Spleen (tissue), 11 donors: ENCODE data around the gene MAGI2. TPM values are rescaled to one million over a fixed set of nuclear protein-coding genes. Genes with fewer than 3 reads are reported as not detected.

Experiments used
- DNase-seq: peaks from one replicate; pipeline ENCODE4 v3.0.0-alpha.2; 2020
- H3K27ac ChIP-seq, 8 donors: fragments of 200-600 bp; sonication (generic) in 7 of 8; 1 replicate in 4 of 8; 2 replicates in 4 of 8; pipeline versions ENCODE4 v1.5.0 to v1.8.0; 2016 to 2021; ENCODE audit warnings: inconsistent platforms in 4 of 8, mild to moderate bottlenecking in 4 of 8, moderate library complexity in 1 of 8
- H3K27me3 ChIP-seq, 7 donors: fragments of 200-600 bp; sonication (generic) in 6 of 7; replicated peaks in 1 of 7; 1 replicate in 4 of 7; 2 replicates in 3 of 7; pipeline versions ENCODE4 v1.5.0 to v1.8.0; 2016 to 2021; ENCODE audit warnings: inconsistent platforms in 3 of 7, mild to moderate bottlenecking in 1 of 7
- H3K36me3 ChIP-seq, 6 donors: fragments of 200-600 bp; sonication (generic) in 5 of 6; 1 replicate in 4 of 6; 2 replicates in 2 of 6; pipeline versions ENCODE4 v1.5.0 to v1.8.0; 2016 to 2021; ENCODE audit warnings: inconsistent platforms in 2 of 6
- H3K4me1 ChIP-seq, 6 donors: fragments of 200-600 bp; sonication (generic) in 5 of 6; 1 replicate in 3 of 6; 2 replicates in 3 of 6; pipeline versions ENCODE4 v1.5.0 to v1.8.0; 2016 to 2021; ENCODE audit warnings: inconsistent platforms in 3 of 6
- H3K4me3 ChIP-seq, 8 donors: fragments of 200-600 bp; sonication (generic) in 7 of 8; 1 replicate in 4 of 8; 2 replicates in 4 of 8; pipeline versions ENCODE4 v1.5.0 to v1.8.0; 2016 to 2021; ENCODE audit warnings: inconsistent platforms in 4 of 8, mild to moderate bottlenecking in 4 of 8, moderate library complexity in 2 of 8
- H3K9me3 ChIP-seq, 8 donors: fragments of 200-600 bp; sonication (generic) in 7 of 8; 1 replicate in 4 of 8; 2 replicates in 4 of 8; pipeline versions ENCODE4 v1.5.0 to v1.8.0; 2016 to 2021; ENCODE audit warnings: inconsistent platforms in 4 of 8
- CTCF ChIP-seq, 11 experiments: fragments of 200-600 bp in 7 of 11; fragments of 450-650 bp in 4 of 11; sonication (generic) in 4 of 11; IDR thresholded peaks in 8 of 11; conservative IDR thresholded peaks in 3 of 11; 1 replicate in 7 of 11; 2 replicates in 4 of 11; pipeline versions ENCODE4 v1.4.0 to v1.8.0; 2016 to 2021; ENCODE audit warnings: antibody characterized with exemption in 11 of 11, inconsistent platforms in 4 of 11, mild to moderate bottlenecking in 1 of 11
- POLR2A ChIP-seq, 3 donors: fragments of 450-650 bp; IDR thresholded peaks; one replicate each; pipeline ENCODE4 v1.5.1; 2017; ENCODE audit warnings: antibody characterized with exemption in 3 of 3, mild to moderate bottlenecking in 1 of 3
- POLR2AphosphoS5 ChIP-seq, 3 donors: sonication (generic); formaldehyde crosslinking; IDR thresholded peaks; one replicate each; pipeline ENCODE4 v1.5.1; 2017; ENCODE audit warnings: antibody characterized with exemption in 3 of 3
- WGBS, 5 donors: extraction: QIAGEN DNeasy Blood & Tissue Kit in 3 of 5; methylation state at CpG; one replicate each; pipeline versions ENCODE4 v1.1.5 to v1.1.7; 2013 to 2018; 5-methylcytosine and 5-hydroxymethylcytosine counted together
- intact Hi-C: fragments of 100-400 bp; cut with DNase I; formaldehyde crosslinking; loops from one replicate; pipeline ENCODE4 v1.15.0; 2023; ENCODE audit warnings: low total_unique reads
- polyA plus RNA-seq, 3 donors: library from polyadenylated mRNA; stranded (reverse); fragments of 200-250 nt; gene quantifications; one replicate each; pipeline ENCODE4 v1.2.1, GENCODE V29; 2013
- total RNA-seq, 7 donors: library from RNA; depleted of rRNA in 3 of 7; stranded (reverse); fragments of >200 nt in 3 of 7; fragmentation: NEBNext Ultra II Directional in 4 of 7; extraction: Animal tissue kit (Norgen Biotek cat#: 25700) in 4 of 7; gene quantifications; one replicate each; pipeline versions ENCODE4 v1.1.0 to v1.2.1, GENCODE V29; 2016 to 2021
- donor health status: healthy with polysubstance abuse.
- donor health status: DM: no; HTN: no; CAD: no; lungs with moderate emphysema.
- donor health status: DM: no; HTN: no; CAD: no.
- donor health status: Bipolar disorder and iron deficiency.
- donor health status: healthy.
- donor health status: DM: no; HTN: no; CAD: no.
- donor health status: DM: yes; HTN: yes; CAD: no.

The MAGI2 gene
- total and polyA plus RNA-seq, 10 donors, result 0.74 to 18.1 (median 11.1) TPM

- Histone ChIP-seq H3K27ac (no peak overlapping the region), H3K27me3 (no peaks in the 10 kb centered on the region), H3K36me3 (no peaks in the 10 kb centered on the region), H3K4me3 (no peak overlapping the region), H3K4me1 (no peaks in the 10 kb centered on the region), H3K9me3 (no peaks in the 10 kb centered on the region)
- WGBS, 5 donors, result 67 to 86% (median 82%) methylated on average over 5 of the region's 5 CpGs
- intact Hi-C loops, result no loop called here
- TF ChIP-seq POLR2AphosphoS5 (IDR thresholded peaks at IDR 0.05) (no peak), POLR2A (IDR thresholded peaks at IDR 0.05) (no peak), CTCF (IDR thresholded peaks at IDR 0.05 in 8 of 11, conservative IDR thresholded peaks at IDR 0.05 in 3 of 11) (no peak)
- DNase-seq, result no peak
These were observed 115.8 kb downstream of the MAGI2 start for GRCh38 chr7:79337717-79338116.

- no peak for DNase-seq
- Histone ChIP-seq H3K4me3 (no peak overlapping the region), H3K36me3 (no peaks in the 10 kb centered on the region), H3K9me3 (no peaks in the 10 kb centered on the region), H3K27me3 (no peaks in the 10 kb centered on the region), H3K27ac (no peak overlapping the region), H3K4me1 (no peaks in the 10 kb centered on the region)
- intact Hi-C loops, result no loop called here
- 76 to 91% (median 82%) methylated on average over 2 of the region's 2 CpGs for WGBS, 5 donors
- no peak for TF ChIP-seq POLR2AphosphoS5 (IDR thresholded peaks at IDR 0.05)
- no peak for TF ChIP-seq CTCF (IDR thresholded peaks at IDR 0.05 in 8 of 11, conservative IDR thresholded peaks at IDR 0.05 in 3 of 11)
- TF ChIP-seq POLR2A (IDR thresholded peaks at IDR 0.05), result no peak
These were observed 118.6 kb downstream of the MAGI2 start for GRCh38 chr7:79334841-79335240.

- no peak for DNase-seq
- no peak for TF ChIP-seq POLR2A (IDR thresholded peaks at IDR 0.05)
- TF ChIP-seq CTCF (IDR thresholded peaks at IDR 0.05 in 8 of 11, conservative IDR thresholded peaks at IDR 0.05 in 3 of 11), result no peak
- TF ChIP-seq POLR2AphosphoS5 (IDR thresholded peaks at IDR 0.05), result no peak
- Histone ChIP-seq H3K4me1 (no peaks in the 10 kb centered on the region), H3K27ac (no peak overlapping the region), H3K4me3 (no peak overlapping the region), H3K9me3 (no peaks in the 10 kb centered on the region), H3K27me3 (no peaks in the 10 kb centered on the region), H3K36me3 (no peaks in the 10 kb centered on the region)
- intact Hi-C loops, result no loop called here
These were observed 119.1 kb downstream of the MAGI2 start for GRCh38 chr7:79334334-79334733.

- H3K27ac ChIP-seq, result no peak overlapping the region
- H3K27me3 ChIP-seq, result no peaks in the 10 kb centered on the region
- H3K4me3 ChIP-seq, result no peak overlapping the region
- no peak for DNase-seq
- H3K4me1 ChIP-seq, result no peaks in the 10 kb centered on the region
- no peaks in the 10 kb centered on the region for H3K36me3 ChIP-seq
- H3K9me3 ChIP-seq, result no peaks in the 10 kb centered on the region
- WGBS, 5 donors, result 0 to 62% (median 15%) methylated on average over 2 of the region's 2 CpGs
- intact Hi-C loops, result no loop called here
- TF ChIP-seq POLR2AphosphoS5 (IDR thresholded peaks at IDR 0.05), result no peak
- TF ChIP-seq CTCF (IDR thresholded peaks at IDR 0.05 in 8 of 11, conservative IDR thresholded peaks at IDR 0.05 in 3 of 11), result no peak
- no peak for TF ChIP-seq POLR2A (IDR thresholded peaks at IDR 0.05)
These were observed 121.4 kb downstream of the MAGI2 start for GRCh38 chr7:79332091-79332490.
